ENCODE measurements around the gene HMGCL. TPM values are rescaled to one million over a fixed set of nuclear protein-coding genes. Genes with fewer than 3 reads are reported as not detected.
A peak's percentile ranks its signal among the peaks of the same experiment; 100 is the strongest.

The HMGCL gene
- total and polyA plus RNA-seq, 2 of the 13 experiments (the other 11 are each of a cell fraction or from before 2014, with no cell fraction given) = 21.3 to 41.4 TPM

- TF ChIP-seq, protein P1, sequence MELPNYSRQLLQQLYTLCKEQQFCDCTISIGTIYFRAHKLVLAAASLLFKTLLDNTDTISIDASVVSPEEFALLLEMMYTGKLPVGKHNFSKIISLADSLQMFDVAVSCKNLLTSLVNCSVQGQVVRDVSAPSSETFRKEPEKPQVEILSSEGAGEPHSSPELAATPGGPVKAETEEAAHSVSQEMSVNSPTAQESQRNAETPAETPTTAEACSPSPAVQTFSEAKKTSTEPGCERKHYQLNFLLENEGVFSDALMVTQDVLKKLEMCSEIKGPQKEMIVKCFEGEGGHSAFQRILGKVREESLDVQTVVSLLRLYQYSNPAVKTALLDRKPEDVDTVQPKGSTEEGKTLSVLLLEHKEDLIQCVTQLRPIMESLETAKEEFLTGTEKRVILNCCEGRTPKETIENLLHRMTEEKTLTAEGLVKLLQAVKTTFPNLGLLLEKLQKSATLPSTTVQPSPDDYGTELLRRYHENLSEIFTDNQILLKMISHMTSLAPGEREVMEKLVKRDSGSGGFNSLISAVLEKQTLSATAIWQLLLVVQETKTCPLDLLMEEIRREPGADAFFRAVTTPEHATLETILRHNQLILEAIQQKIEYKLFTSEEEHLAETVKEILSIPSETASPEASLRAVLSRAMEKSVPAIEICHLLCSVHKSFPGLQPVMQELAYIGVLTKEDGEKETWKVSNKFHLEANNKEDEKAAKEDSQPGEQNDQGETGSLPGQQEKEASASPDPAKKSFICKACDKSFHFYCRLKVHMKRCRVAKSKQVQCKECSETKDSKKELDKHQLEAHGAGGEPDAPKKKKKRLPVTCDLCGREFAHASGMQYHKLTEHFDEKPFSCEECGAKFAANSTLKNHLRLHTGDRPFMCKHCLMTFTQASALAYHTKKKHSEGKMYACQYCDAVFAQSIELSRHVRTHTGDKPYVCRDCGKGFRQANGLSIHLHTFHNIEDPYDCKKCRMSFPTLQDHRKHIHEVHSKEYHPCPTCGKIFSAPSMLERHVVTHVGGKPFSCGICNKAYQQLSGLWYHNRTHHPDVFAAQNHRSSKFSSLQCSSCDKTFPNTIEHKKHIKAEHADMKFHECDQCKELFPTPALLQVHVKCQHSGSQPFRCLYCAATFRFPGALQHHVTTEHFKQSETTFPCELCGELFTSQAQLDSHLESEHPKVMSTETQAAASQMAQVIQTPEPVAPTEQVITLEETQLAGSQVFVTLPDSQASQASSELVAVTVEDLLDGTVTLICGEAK (IDR thresholded peaks at IDR 0.05) = peak; percentile 86
- TF ChIP-seq, protein P1 (CRISPR knock-in tag; IDR thresholded peaks at IDR 0.05) = no peak; the same call in 1 of the 2 replicates
- TF ChIP-seq CSRNP1 (CRISPR knock-in tag; IDR thresholded peaks at IDR 0.05) (no peak), ZNF225 (CRISPR knock-in tag; IDR thresholded peaks at IDR 0.05) (no peak), SIX4 (CRISPR knock-in tag; IDR thresholded peaks at IDR 0.05) (no peak), BCL6 (CRISPR knock-in tag; IDR thresholded peaks at IDR 0.05) (no peak), MXI1 (IDR thresholded peaks at IDR 0.05; ENCODE audit: borderline replicate concordance, low read depth, low read length) (peak; percentile 84; the same call in 1 of the 3 replicates), STAG1 (CRISPR knock-in tag; IDR thresholded peaks at IDR 0.05) (no peak), ZNF775 (CRISPR knock-in tag; IDR thresholded peaks at IDR 0.05; ENCODE audit: borderline replicate concordance) (no peak), AHR (CRISPR knock-in tag; IDR thresholded peaks at IDR 0.05) (no peak), ZNF460 (CRISPR knock-in tag; IDR thresholded peaks at IDR 0.05; ENCODE audit: borderline replicate concordance) (no peak), HMG20B (CRISPR knock-in tag; conservative IDR thresholded peaks at IDR 0.05) (no peak), ISL2 (CRISPR knock-in tag; IDR thresholded peaks at IDR 0.05) (peak; percentile 14; the same call in 1 of the 2 replicates)
- TF ChIP-seq, protein P2, sequence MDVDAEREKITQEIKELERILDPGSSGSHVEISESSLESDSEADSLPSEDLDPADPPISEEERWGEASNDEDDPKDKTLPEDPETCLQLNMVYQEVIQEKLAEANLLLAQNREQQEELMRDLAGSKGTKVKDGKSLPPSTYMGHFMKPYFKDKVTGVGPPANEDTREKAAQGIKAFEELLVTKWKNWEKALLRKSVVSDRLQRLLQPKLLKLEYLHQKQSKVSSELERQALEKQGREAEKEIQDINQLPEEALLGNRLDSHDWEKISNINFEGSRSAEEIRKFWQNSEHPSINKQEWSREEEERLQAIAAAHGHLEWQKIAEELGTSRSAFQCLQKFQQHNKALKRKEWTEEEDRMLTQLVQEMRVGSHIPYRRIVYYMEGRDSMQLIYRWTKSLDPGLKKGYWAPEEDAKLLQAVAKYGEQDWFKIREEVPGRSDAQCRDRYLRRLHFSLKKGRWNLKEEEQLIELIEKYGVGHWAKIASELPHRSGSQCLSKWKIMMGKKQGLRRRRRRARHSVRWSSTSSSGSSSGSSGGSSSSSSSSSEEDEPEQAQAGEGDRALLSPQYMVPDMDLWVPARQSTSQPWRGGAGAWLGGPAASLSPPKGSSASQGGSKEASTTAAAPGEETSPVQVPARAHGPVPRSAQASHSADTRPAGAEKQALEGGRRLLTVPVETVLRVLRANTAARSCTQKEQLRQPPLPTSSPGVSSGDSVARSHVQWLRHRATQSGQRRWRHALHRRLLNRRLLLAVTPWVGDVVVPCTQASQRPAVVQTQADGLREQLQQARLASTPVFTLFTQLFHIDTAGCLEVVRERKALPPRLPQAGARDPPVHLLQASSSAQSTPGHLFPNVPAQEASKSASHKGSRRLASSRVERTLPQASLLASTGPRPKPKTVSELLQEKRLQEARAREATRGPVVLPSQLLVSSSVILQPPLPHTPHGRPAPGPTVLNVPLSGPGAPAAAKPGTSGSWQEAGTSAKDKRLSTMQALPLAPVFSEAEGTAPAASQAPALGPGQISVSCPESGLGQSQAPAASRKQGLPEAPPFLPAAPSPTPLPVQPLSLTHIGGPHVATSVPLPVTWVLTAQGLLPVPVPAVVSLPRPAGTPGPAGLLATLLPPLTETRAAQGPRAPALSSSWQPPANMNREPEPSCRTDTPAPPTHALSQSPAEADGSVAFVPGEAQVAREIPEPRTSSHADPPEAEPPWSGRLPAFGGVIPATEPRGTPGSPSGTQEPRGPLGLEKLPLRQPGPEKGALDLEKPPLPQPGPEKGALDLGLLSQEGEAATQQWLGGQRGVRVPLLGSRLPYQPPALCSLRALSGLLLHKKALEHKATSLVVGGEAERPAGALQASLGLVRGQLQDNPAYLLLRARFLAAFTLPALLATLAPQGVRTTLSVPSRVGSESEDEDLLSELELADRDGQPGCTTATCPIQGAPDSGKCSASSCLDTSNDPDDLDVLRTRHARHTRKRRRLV (CRISPR knock-in tag; IDR thresholded peaks at IDR 0.05) = no peak
These were observed 34.3 kb downstream of the HMGCL start, which contains the start of gene LYPLA2 (continued) for GRCh38 chr1:23790696-23791515.
